Measurements from ENCODE around the gene ZNF185.
"Not testable (repeated sequence)": the region's sequence is repeated elsewhere in the genome, so short reads cannot be mapped to it uniquely, and the experiment has no call there.

The ZNF185 gene

GRCh38 chrX:152895121-152895520, 2.7 kb upstream of the ZNF185 start:
- no peak for DNase-seq (ENCODE audit: extremely low read depth in 1 of 2, low read depth in 1 of 2)

GRCh38 chrX:152895724-152896420, 2.0 kb upstream of the ZNF185 start:
- DNase-seq (ENCODE audit: extremely low read depth in 1 of 2, low read depth in 1 of 2) = no peak

DNA sequence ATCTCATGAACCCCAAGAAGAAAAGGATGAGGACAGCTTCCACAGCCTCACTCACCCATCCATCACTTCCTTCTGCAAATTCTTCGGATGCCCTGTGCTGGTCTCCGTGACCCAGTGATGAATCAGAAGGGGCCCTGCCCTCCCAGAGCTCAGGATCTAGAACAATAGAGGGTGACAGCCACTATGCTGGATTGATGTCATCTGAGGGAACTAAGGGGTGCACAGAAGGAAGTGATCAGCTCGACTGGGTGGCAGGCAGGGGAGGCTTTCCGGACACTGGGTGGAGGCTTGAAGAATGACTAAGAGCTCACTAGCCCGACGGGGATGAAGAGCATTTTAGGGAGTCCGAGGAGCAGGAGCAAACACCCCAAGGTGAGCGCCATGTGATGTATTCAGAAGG, 1.4 kb upstream of the ZNF185 start:
- DNase-seq (ENCODE audit: extremely low read depth in 1 of 2, low read depth in 1 of 2) = no peak

- no peak for DNase-seq (ENCODE audit: extremely low read depth in 1 of 2, low read depth in 1 of 2)
Observed at GRCh38 chrX:152898442-152898841, 575 bp downstream of the ZNF185 start.

DNA sequence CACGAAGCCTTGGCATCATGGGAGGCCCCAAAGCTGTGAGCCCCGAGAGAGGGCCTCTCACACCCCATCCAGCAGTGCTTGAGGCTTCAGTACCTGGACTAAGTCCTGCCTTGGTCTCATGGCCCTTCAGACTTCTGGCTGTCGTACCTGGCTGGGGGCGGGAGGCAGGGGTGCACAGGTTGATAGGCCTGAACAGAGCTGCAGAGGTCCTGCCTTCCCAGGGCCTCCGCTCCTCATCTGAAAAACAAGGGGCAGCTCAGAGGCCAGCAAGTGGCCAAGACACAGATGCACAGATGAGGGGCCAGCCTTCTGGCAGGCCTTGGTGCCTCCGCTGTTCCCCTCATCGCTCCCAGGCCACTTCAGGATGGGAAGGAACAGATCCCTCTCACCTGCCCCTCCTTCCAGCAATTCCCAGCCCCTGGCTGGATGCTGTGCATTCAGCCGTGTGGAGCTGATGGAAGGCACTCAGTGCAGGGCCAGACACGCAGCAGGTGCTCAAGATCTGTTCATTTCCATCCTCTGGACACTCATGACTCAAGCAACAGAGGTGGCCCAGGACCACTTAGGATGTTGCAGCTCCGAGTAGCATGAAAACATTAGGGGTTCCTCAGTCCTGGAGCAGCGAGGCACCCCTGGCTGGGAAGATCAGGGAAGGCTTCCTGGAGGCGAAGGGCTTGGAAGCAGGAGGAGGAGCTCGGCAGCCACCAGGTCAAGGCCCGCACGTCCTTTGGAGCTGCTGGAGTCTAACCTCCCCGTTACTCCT, 1.4 kb downstream of the ZNF185 start:
- DNase-seq (ENCODE audit: extremely low read depth in 1 of 2, low read depth in 1 of 2) = no peak

DNA sequence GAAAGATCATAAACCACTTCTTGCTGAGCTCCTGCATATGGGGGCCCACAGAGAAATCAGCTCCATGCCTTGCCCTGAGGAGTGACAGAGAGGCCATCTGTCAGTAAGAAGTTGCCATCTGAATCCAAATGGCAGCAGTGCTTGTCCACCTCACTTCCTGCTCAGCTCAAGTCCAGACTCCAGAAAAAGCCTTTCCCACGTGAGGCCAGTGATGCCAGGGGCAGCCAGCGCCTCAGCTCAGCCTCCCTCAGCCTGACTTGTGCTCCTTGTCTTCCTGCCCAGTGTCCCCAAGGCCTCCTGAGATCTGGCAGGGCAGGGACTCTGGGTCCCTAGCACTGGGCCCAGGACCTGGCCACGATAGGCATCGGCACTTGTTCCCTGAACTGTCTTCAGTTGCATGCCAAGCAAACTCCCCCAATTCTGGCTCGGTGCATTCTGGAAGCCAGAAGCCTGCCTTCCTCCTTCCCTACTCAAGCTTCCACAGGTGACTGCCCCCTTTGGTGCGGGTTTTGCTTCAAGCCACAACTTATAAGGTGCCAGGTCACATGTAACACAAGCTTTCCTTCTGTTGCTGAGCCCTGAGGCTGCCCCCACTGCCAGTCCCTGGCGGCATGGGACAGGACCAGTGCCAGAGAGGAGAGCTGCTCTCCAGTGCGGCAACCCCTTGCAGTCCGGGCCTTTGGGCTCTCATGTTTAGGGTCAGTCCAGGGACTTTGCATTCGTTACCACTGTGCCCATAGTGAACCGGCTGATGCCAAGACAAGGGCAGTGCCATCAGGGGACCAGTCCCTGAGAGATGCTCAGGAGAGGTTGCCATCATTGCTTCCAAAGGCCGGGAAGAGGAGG, 2.2 kb downstream of the ZNF185 start:
- no peak for DNase-seq (ENCODE audit: extremely low read depth in 1 of 2, low read depth in 1 of 2)

DNA sequence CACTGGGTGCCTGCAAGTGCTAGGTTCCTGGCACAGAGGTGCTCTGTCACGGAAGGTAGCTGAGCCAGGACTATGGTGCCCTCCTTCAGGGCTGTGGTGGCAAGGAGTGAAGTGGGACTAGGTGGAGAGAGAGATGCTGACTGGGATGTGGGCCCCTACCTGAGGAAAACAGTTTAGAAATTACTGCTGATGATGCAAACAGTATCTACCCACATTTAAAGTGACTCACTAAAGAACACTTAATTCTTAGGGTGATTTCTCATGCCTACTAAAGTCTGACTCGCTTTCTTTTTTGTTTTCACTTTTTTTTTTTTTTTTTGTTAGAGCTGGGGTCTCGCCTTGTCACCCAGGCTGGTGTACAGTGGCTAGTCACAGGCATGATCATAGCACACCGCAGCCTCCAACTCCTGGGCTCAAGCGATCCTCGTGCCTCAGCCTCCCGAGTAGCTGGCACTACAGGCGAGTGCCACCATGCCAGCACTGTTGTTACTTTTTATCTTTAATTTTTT, 3.1 kb downstream of the ZNF185 start:
- no peak for DNase-seq (ENCODE audit: extremely low read depth in 1 of 2, low read depth in 1 of 2)

DNA sequence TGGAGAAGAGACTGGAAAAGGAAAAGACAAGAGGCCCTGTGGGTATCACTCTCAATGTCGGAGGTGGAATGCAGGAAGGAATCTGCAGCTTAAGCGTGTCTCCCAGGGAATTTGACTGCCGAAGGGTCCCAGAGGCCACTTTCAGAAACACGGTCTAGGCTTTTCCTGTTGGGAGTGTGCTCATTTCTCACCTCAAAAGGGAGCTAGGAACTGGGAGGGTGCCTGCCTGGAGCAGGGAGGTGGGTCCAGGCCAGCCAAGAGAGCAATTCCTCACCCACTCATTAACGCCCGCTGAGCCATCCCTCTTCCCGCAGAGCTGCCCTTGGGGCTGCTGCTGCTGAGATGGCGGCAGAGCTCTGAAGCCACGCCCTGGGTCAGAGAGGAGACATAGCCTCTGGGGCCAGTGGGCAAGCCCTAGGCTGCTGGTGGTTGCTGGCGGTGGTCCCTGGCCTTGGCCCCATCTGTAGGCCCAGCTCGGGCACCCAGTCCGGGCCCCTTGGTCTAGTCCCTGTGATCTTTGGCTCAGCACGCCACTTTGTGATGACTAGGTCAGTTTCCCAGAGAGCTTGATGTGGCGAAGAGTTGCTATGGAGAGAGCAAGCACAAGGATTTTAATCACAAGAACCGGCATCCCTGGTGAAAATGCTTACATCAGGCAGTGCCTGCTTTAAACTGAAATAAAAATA, 4.1 kb downstream of the ZNF185 start:
- DNase-seq (ENCODE audit: extremely low read depth in 1 of 2, low read depth in 1 of 2) = no peak

DNA sequence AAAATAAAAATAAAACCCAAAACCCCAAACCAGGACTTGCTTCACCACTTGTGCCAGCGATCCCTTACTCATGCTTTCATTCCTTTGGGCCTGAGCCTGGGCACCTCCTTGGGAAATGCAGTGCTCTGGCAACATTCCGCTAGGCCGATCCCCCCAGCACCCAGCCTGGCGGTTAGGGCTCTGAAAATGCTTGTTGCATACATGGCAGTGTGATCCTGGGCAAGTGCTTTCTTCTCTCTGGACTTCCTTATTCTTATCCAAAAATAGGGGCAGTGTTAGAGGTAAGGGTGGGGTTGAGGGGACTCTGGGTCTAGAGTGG, 4.6 kb downstream of the ZNF185 start:
- DNase-seq (ENCODE audit: extremely low read depth in 1 of 2, low read depth in 1 of 2) = no peak

DNA sequence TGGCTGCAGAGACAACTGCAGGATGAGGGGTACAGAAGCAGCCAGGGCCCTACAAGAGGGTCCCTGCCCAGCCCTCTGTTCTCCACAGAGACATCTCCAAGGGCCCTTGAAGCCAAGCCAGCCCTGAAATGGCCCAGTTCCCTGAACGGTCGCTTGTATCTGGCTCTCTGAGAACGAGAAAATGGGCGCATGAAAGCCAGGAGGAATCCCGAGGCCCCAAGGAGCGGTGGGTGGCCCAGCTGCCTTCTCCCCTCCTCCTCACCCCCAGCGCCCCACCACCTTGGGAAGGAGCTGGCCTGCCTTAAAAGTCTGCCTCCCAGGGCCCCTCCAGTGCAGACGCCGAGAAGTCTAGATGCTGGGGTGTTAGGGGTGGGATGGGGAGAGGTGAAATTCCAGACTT, 5.7 kb downstream of the ZNF185 start:
- no peak for DNase-seq (ENCODE audit: extremely low read depth in 1 of 2, low read depth in 1 of 2)

DNA sequence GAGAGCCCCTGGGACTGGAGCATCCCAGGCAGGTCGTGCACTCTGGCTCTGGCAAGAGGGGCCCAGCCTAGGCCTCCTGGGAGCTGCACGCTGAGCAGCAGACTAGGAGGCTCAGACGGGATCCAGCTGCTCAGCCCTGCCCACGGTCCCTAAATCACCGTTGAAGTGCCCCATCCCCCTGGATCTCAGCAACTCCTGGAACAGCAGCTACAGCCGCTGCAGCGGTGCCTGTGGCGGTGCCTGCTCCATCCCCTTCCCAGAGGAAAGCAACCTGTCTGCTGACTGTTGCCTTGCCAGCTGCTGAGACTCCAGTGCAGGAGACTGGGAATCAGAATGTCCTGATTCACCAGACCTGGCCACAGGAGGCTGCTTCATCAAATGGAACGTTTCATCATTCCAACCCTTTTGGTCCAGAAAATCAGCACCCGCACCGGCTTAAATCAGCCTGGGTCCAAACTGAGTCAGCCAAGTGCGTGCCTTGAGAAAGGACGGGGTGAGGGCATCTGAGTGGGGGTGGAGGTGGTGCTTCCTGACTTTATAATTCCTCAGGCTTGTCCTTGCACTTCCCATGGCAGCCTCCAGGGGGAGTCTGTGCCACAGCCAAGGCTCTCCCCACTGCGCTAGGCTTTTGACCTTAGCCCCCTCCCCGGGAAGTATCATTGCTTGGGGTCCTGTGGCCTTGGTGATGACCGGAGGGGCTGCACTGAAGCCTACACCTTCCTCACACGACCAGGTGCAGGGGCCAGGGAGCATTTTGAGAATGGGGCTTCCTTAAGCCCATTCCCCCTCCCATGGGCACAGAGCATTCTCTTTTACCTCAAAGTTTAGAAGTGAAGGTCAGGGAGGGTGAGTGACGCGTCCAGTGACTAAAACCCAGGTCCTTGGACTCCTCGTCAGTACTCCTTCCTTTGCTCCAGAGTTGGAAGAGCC, 6.5 kb downstream of the ZNF185 start:
- DNase-seq (ENCODE audit: extremely low read depth in 1 of 2, low read depth in 1 of 2) = no peak

- DNase-seq (ENCODE audit: extremely low read depth in 1 of 2, low read depth in 1 of 2) = no peak
Observed at GRCh38 chrX:152905081-152905420, 7.2 kb downstream of the ZNF185 start.

GRCh38 chrX:152907084-152907651, 9.3 kb downstream of the ZNF185 start:
- DNase-seq (ENCODE audit: extremely low read depth in 1 of 2, low read depth in 1 of 2) = no peak

DNA sequence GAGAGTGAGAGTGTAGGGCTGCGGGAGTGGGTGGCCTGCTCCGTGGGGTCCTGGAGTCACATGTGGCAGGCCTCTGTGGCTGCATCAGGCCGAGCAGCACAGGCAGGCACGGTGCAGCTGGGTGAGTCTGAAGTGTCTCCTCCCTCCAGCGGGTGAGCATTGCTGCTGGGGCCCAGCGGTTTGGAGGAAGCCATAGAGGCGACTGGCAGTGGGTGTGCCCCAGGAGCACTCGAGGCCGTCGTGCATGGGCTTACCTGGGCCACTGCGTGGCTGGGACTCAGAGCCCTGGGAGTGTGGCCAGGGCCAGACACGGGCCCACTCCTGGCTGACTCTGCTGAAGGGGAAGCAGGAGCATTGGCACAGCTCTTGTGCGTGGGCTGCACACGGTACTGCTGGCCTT, 10.6 kb downstream of the ZNF185 start:
- DNase-seq (ENCODE audit: extremely low read depth in 1 of 2, low read depth in 1 of 2) = no peak

- not testable (repeated sequence) for DNase-seq (ENCODE audit: extremely low read depth in 1 of 2, low read depth in 1 of 2)
Observed at GRCh38 chrX:152910018-152910417, 12.2 kb downstream of the ZNF185 start.

- DNase-seq (ENCODE audit: extremely low read depth in 1 of 2, low read depth in 1 of 2) = no peak
Observed at GRCh38 chrX:152912106-152912505, 14.2 kb downstream of the ZNF185 start.

- DNase-seq (ENCODE audit: extremely low read depth in 1 of 2, low read depth in 1 of 2) = no peak
Observed at GRCh38 chrX:152912641-152913040, 14.8 kb downstream of the ZNF185 start.

DNA sequence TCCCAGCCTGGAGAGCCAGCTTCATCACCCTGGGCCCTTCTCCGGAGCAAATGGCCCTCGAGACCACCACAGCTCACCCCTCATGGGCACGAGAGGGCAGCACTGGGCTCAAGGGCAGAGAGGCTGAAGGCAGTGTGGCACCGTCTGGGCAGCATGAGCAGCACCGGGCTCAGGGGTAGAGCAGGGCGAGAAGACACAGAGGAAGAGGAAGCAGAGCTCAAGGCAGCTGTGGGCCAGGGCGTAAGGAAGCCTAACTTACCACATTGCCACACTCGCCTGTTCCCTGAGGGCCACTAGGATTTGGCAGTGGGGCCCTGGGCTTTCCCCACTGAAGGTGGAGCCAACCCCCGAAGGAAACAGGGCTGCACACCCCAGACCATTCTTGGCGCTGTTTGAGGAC, 15.5 kb downstream of the ZNF185 start:
- DNase-seq (ENCODE audit: extremely low read depth in 1 of 2, low read depth in 1 of 2) = no peak

GRCh38 chrX:152913910-152914309, 16.0 kb downstream of the ZNF185 start:
- no peak for DNase-seq (ENCODE audit: extremely low read depth in 1 of 2, low read depth in 1 of 2)

Data from stimulated activated CD8-positive, alpha-beta memory T cell treated with anti-CD3 and anti-CD28 coated beads, Interleukin-7, amount 100 ng/mL, for 48 hours (primary cell).